ENCODE results near the gene SNX12.

SNX12 gene

GRCh38 chrX:71068044-71068918 is at the start of gene SNX12:
TSS of gene SNX12 (minus strand) at chrX:71068334. CDS start at chrX:71068306, 28 bp downstream.
- DNase-seq, result peak; percentile 94

DNA sequence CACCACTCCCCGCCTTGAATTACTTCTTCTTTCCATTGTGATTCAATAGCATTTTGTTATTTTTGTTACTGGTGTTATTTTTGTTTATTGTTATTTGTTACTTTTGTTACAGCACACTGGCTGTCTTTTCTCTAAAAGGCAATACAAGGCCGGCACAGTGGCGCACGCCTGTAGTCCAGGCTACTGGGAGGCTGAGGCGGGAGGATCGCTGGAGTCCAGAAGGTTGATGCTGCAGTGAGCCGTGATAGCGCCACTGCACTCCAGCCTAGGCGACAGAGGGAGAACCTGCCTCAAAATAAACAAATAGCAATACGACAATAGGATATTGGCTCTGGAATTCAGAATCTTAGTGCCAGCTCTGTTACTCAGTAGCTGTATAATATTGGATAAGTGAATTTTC is 49.2 kb upstream of the SNX12 start:
- DNase-seq, result no peak

DNA sequence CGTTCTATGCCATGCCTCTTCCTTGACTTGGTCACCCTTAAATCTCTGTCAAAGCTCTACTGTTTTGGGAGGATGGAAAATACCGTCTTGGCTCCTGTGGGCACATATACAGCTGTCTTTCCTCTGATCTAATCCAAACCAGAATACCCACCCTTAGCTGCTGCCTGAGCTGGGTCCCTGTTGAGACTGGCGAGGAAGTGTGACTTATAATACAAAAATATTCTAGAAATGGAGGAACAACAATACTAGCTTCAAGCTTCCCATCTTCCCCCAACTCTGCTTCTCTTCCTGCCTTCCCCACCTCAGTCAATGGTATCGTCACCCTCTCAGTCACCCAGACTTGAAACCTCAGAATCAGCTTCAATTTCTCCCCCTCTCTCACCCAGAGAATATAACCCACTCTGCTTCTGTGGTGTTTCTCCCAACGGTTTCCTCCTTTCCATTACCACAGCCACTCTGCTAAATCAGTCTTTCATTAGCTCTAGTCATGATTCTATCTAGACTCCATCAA is 43.8 kb upstream of the SNX12 start:
- peak; percentile 66 for DNase-seq

GRCh38 chrX:71111141-71111843 is 43.2 kb upstream of the SNX12 start, which contains the start of gene IL2RG:
TSS of gene IL2RG (minus strand) at chrX:71111577. CDS start at chrX:71111539, 38 bp downstream.
- peak; percentile 90 for DNase-seq

GRCh38 chrX:71109051-71109450 is 40.9 kb upstream of the SNX12 start:
- no peak for DNase-seq

DNA sequence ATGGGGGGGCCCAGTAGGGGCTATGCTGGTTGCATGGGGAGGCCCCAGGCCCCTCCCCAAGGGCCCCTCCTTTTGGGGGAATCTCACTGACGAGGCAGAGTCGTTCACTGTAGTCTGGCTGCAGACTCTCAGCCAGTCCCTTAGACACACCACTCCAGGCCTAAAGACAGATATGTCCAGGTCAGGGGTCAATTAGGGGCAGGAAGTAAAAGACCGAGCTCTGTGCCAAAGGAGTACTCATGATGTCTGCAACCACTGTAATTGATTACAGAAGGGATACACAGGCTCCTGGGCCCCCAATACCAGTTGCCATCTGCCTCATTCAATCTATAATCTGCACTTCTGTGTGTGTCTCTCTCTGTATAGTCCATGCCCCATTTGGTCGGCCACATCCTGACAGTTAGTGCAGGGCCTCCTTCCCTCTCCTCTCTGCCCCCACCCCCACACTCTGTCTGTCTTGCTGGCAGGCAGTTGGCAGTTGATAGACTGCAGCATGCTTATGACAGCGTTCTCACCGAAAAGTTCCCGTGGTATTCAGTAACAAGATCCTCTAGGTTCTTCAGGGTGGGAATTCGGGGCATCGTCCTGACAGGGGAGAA is 39.7 kb upstream of the SNX12 start:
- DNase-seq, result peak; percentile 71

GRCh38 chrX:71107245-71107644 is 39.1 kb upstream of the SNX12 start:
- DNase-seq, result no peak

DNA sequence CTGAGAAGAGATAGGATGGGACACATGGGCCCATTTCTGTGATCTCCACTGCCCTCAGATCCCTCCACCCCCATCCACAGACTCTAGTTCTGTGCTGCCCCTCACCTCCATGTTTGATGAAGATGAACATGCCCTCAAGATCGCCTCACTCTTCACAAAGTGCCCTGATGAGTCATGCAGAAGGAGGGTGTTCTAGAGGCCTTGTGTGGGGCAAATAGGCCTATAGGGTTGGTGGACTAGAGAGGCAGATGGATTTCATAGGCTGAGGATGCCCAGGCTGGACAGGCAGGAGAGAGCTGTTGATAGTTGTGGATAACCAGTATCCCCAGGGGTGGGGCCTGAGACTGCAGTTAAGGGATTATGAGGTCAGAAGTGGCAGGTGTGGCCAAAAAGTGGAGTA is 38.3 kb upstream of the SNX12 start, which contains the start of gene CXorf65:
TSS of gene CXorf65 (minus strand) at position 314 of the 400 bp plus-strand sequence. CDS start at position 130, 184 bp downstream.
- peak; percentile 63 for DNase-seq

GRCh38 chrX:71105628-71106027 is 37.5 kb upstream of the SNX12 start:
- no peak for DNase-seq

DNA sequence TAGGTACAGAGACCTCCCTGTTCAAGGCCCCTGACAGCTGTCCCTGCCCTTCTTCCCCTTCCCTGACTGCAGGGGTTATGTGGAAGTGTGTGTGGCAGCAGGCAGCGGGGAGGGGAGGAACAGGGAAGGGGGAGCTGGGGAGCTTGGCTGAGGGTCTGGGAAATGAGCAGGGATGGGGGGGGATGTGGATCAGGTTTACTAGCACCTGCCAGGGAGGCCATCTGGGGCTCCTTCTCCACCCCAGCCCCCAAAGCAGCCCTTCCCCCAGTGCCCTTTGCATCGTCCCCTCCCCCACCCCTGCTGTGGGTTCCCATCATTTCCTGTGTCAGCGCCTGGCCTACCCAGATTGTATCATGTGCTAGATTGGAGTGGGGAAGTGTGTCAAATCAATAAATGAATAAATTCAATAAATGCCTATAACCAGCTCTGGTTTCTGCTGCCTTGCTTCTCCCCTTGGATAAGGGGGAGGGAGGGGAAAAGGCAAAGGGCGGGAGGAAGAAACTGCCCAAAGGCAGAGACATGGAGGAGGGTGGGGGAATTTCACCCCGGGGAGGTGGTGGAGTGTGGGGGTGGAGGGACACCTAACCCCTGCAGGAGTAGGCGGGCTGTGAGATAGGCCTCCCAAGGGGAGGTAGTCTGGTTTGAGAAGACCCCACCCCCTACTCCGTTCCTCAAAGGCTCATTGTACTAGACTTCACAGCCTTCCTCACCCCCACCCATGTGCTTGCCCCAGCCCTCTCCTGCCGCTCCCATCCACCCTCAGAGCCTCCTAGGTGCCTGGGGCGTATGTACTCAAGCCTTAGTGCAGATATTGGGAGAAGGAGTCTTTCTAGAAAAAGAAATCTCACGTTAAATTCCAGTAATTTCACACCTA is 35.2 kb upstream of the SNX12 start:
- peak; percentile 79 for DNase-seq

- DNase-seq, result no peak
Measured at GRCh38 chrX:71102292-71102691, 34.2 kb upstream of the SNX12 start.

GRCh38 chrX:71100581-71101505 is 32.7 kb upstream of the SNX12 start:
- no peak for DNase-seq

DNA sequence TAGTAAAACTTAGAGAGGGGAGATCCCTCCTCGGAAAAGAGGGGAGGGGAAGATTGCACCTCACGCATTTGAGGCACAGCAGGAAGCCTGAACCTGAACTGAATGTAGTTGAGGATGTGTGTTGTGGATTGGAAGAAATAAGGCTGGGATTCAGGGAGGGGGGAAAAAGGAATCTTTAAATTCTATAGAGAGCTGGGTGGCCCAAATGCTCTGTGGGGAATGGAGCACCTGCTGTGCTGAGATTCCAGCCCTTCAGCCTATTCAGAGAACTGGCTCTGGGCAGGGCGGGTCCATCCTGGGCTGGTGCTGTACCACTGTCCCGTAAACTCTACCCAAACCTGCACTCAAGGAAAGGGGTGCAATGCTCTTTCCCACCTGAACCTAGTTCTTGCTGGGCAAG is 31.6 kb upstream of the SNX12 start:
- no peak for DNase-seq

DNA sequence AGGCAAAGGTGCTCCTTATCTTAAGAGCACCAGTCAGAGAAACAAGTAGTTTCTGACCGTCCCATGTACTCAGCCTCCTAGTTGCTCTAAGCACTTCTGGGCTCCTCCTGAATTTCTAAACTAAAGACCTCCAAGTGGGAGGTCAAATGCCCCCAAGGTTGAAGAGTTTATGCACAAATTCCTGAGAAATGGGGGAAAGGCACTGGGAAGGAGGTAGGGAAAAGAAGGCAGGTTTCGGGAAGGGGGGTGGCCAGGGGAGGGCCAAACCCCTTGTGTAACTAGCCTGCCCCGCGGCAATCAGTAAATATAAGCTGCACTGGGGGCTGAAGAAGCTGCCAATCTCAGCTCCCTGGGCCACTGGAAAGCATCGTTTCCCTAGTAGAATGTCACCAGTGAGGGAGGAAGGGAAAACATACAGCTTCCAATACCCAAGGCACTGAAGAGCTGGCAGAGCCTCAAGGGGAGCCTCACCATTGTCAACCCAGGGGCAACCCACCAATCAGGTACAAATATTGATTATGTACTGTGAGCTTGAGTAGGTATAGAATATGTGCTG is 30.9 kb upstream of the SNX12 start:
- no peak for DNase-seq

DNA sequence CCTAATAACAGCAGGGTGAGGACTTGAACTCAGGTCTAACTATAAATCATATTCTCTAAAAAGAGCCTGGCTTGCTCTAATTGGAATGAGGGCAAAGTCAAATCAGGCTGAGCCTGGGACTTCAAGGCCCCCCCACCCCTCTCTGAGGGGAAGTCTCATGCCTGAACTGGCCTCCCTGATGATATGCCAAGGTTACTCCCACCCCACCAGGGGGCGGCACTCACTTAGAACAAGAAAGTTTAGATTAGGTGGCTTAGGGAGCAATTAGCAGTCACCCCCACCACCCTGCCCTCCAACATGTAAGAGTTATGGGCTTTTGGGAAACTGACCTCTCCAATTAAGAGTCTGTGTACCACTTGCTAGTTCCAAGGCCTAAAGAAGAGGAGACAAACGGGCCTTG is 30.2 kb upstream of the SNX12 start:
- DNase-seq, result peak; percentile 91

DNA sequence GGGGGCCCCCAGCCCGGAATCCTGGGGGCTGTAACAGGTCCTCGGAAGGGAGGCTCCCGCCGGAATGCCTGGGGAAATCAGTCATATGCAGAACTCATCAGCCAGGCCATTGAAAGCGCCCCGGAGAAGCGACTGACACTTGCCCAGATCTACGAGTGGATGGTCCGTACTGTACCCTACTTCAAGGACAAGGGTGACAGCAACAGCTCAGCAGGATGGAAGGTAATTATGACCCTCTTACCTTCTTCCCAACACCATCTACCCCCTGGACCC is 28.6 kb upstream of the SNX12 start:
- DNase-seq, result no peak

GRCh38 chrX:71095981-71096759 is 28.0 kb upstream of the SNX12 start:
- DNase-seq, result no peak

- DNase-seq, result peak; percentile 95
Measured at GRCh38 chrX:71095555-71095980, 27.4 kb upstream of the SNX12 start, which contains the start of gene FOXO4. TSS of gene FOXO4 (plus strand) at chrX:71095851. CDS start at chrX:71096529, 678 bp downstream.

GRCh38 chrX:71095033-71095432 is 26.9 kb upstream of the SNX12 start:
- DNase-seq, result no peak

GRCh38 chrX:71091263-71091662 is 23.1 kb upstream of the SNX12 start:
- no peak for DNase-seq

All from activated effector memory CD4-positive, alpha-beta T cell treated with anti-CD3 and anti-CD28 coated beads, Interleukin-2, amount 50 U/mL, for 16 hours (primary cell).